Measurements from ENCODE around the gene AMER3. TPM values are rescaled to one million over a fixed set of nuclear protein-coding genes. Genes with fewer than 3 reads are reported as not detected.

AMER3 gene
- total RNA-seq, 1 experiment from 2014 or later: not detected

DNA sequence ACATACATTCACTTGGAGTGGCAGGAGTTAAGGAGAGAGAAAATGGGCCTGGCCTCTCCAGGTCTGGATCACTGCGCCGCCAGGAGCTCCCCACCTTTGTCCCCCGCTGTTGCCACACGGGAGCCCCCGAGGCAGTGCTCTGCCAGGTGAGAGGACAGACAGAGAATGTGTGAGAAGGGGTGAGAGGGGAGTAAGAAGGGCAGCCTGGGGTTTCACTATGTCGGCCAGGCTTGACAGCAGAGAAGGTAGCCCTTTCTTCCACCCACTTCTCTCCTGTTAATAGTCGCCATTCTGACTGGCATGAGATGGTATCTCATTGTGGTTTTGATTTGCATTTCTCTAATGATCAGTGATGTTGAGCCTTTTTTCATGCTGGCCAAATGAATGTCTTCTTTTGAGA lies 55.1 kb downstream of the AMER3 start:
- DNase-seq (ENCODE audit: low read depth, low spot score) (no peak), ATAC-seq (no peak)
- BruUV-seq (replicated peaks): no TSS peak
- in situ Hi-C loops (cut with HindIII; ENCODE audit: low pct_unique_long_range_greater_than_20kb, low sequenced_read_pairs) (no loop called here), intact Hi-C loops (cut with micrococcal nuclease; ENCODE audit: unreplicated experiment) (no loop called here)
- no peaks in the 10 kb centered on the region for H3K36me3 ChIP-seq (ENCODE audit: control insufficient read depth, insufficient read depth, low read length)
- H3K9me3 ChIP-seq (ENCODE audit: control insufficient read depth, insufficient read depth, low read depth, low read length): no peaks in the 10 kb centered on the region
- H3K27me3 ChIP-seq (ENCODE audit: control insufficient read depth, insufficient read depth, low read length): no peaks in the 10 kb centered on the region
- no peak overlapping the region for H3K4me3 ChIP-seq (ENCODE audit: low read depth in 2 of 2, low read length in 2 of 2)
- no peak overlapping the region for H3K27ac ChIP-seq (ENCODE audit: low read length)
- H3K4me1 ChIP-seq (ENCODE audit: control insufficient read depth, insufficient read depth, low read length): no peaks in the 10 kb centered on the region
- ChIA-PET CTCF (no interaction called here), POLR2A (no interaction called here)
- TF ChIP-seq REST (IDR thresholded peaks at IDR 0.05; ENCODE audit: insufficient read depth in 1 of 2, low read depth in 2 of 2, low read length in 1 of 2) (no peak), POLR2AphosphoS5 (IDR thresholded peaks at IDR 0.05; ENCODE audit: low read depth, low read length) (no peak), SIN3A (IDR thresholded peaks at IDR 0.05; ENCODE audit: borderline replicate concordance, insufficient read depth, low read depth, low read length) (no peak), TCF7L2 (IDR thresholded peaks at IDR 0.05; ENCODE audit: low read depth, low read length) (no peak)
- TF ChIP-seq, protein P1, sequence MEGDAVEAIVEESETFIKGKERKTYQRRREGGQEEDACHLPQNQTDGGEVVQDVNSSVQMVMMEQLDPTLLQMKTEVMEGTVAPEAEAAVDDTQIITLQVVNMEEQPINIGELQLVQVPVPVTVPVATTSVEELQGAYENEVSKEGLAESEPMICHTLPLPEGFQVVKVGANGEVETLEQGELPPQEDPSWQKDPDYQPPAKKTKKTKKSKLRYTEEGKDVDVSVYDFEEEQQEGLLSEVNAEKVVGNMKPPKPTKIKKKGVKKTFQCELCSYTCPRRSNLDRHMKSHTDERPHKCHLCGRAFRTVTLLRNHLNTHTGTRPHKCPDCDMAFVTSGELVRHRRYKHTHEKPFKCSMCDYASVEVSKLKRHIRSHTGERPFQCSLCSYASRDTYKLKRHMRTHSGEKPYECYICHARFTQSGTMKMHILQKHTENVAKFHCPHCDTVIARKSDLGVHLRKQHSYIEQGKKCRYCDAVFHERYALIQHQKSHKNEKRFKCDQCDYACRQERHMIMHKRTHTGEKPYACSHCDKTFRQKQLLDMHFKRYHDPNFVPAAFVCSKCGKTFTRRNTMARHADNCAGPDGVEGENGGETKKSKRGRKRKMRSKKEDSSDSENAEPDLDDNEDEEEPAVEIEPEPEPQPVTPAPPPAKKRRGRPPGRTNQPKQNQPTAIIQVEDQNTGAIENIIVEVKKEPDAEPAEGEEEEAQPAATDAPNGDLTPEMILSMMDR (IDR thresholded peaks at IDR 0.05): no peak

DNA sequence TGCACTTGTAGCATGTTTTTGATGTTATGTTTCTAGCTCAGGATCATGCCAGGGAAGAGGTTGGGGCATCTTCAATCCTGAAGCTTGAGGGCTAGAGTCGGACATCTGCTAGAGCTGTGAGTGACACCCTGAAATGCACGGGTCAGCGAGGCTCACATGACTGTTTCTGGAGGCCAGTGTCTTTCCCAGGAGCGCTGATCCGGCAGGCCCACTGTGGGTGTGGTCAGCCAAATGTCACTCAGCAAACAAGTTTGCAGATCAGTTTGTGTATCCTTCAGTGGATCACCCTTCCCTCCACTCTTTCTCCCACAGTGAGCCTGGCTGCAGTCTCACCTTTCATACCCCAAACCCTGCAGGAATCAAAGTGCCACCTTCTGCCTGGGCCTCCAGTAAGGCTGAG lies 58.4 kb downstream of the AMER3 start:
- no peaks in the 10 kb centered on the region for H3K9me3 ChIP-seq (ENCODE audit: control insufficient read depth, insufficient read depth, low read depth, low read length)
- ChIA-PET CTCF (no interaction called here), POLR2A (no interaction called here)
- in situ Hi-C loops (cut with HindIII; ENCODE audit: low pct_unique_long_range_greater_than_20kb, low sequenced_read_pairs): no loop called here
- H3K27me3 ChIP-seq (ENCODE audit: control insufficient read depth, insufficient read depth, low read length): 0 out of 2 replicates have a peak, but pooled peaks cover 2% of the 10 kb centered on the region
- no peaks in the 10 kb centered on the region for H3K4me1 ChIP-seq (ENCODE audit: control insufficient read depth, insufficient read depth, low read length)
- no TSS peak for BruUV-seq (replicated peaks)
- H3K4me3 ChIP-seq (ENCODE audit: low read depth in 2 of 2, low read length in 2 of 2): no peak overlapping the region
- no peak for TF ChIP-seq POLR2AphosphoS5 (IDR thresholded peaks at IDR 0.05; ENCODE audit: low read depth, low read length)
- TF ChIP-seq, protein P1 (IDR thresholded peaks at IDR 0.05): no peak
- no peak for TF ChIP-seq TCF7L2 (IDR thresholded peaks at IDR 0.05; ENCODE audit: low read depth, low read length)
- no peak for TF ChIP-seq SIN3A (IDR thresholded peaks at IDR 0.05; ENCODE audit: borderline replicate concordance, insufficient read depth, low read depth, low read length)
- TF ChIP-seq REST (IDR thresholded peaks at IDR 0.05; ENCODE audit: insufficient read depth in 1 of 2, low read depth in 2 of 2, low read length in 1 of 2): no peak
- DNase-seq (ENCODE audit: low read depth, low spot score): no peak
- H3K27ac ChIP-seq (ENCODE audit: low read length): no peak overlapping the region
- no peak for ATAC-seq
- H3K36me3 ChIP-seq (ENCODE audit: control insufficient read depth, insufficient read depth, low read length): no peaks in the 10 kb centered on the region
- intact Hi-C loops (cut with micrococcal nuclease; ENCODE audit: unreplicated experiment): no loop called here

Data from Panc1 (cell line).